NB4 (cell line): ENCODE data around the gene RPP38.

Experiments
- DNase-seq: peaks from one replicate; pipeline ENCODE4 v3.0.0; 2010; ENCODE audit warnings: low read depth
- H3K4me3 ChIP-seq: one replicate; pipeline ENCODE4 v1.5.1; 2011; ENCODE audit warnings: mild to moderate bottlenecking, low read depth, low read length, moderate library complexity
- MAX ChIP-seq: IDR thresholded peaks from 2 replicates; pipeline ENCODE4 v1.6.1; 2011; ENCODE audit warnings: low read depth, low read length
- MYC ChIP-seq: IDR thresholded peaks from 2 replicates; pipeline ENCODE4 v1.6.1; 2011; ENCODE audit warnings: low read depth, low read length
- POLR2A ChIP-seq: IDR thresholded peaks from 2 replicates; pipeline ENCODE4 v1.6.1; 2011; ENCODE audit warnings: mild to moderate bottlenecking; ENCODE audit not compliant: insufficient read length; ENCODE audit errors: extremely low read depth
- TF ChIP-seq, protein P1 (sequence below): IDR thresholded peaks from one replicate; pipeline ENCODE4 v1.5.1; 2012; ENCODE audit warnings: low read depth, low read length

The RPP38 gene

DNA sequence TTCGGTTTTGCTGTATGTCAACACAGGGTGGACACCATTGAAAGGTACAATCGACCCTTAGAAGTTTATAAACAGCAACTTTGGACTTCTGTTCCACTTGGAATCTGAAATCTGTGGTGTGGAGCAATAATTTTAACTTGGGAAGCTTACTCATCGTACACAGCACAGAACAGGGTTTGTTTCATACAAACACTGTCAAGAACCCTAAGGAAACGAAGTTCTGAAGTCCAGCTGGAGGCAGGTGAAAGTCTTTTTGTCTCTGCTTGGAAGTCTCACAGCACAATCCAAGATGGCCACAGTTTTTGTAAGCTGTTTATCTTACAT is 39.8 kb downstream of the RPP38 start:
- TF ChIP-seq MYC (no peak), MAX (no peak), POLR2A (no peak)
- TF ChIP-seq, protein P1, sequence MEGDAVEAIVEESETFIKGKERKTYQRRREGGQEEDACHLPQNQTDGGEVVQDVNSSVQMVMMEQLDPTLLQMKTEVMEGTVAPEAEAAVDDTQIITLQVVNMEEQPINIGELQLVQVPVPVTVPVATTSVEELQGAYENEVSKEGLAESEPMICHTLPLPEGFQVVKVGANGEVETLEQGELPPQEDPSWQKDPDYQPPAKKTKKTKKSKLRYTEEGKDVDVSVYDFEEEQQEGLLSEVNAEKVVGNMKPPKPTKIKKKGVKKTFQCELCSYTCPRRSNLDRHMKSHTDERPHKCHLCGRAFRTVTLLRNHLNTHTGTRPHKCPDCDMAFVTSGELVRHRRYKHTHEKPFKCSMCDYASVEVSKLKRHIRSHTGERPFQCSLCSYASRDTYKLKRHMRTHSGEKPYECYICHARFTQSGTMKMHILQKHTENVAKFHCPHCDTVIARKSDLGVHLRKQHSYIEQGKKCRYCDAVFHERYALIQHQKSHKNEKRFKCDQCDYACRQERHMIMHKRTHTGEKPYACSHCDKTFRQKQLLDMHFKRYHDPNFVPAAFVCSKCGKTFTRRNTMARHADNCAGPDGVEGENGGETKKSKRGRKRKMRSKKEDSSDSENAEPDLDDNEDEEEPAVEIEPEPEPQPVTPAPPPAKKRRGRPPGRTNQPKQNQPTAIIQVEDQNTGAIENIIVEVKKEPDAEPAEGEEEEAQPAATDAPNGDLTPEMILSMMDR: no peak
- DNase-seq: no peak
- H3K4me3 ChIP-seq: no peak overlapping the region

DNA sequence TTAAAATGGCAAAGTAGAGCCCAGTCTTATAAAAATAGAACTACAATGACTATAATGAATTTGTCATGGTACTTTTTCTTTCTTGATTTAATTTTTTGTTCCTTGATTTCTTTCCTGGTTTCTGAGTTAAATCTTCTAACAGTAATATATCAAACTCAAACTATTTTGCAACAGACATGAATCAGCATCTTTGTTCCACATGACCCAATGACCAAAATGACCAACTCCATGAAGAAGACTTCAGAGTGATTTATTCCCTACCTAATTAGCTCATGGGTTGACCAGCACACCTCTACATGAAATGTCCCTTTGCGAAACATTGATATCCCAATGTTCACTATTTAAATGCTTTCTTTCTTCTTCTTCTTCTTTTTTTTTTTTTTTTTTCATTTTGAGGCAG is 40.5 kb downstream of the RPP38 start:
- TF ChIP-seq POLR2A: no peak
- no peak for TF ChIP-seq MAX
- TF ChIP-seq, protein P1: no peak
- TF ChIP-seq MYC: no peak
- H3K4me3 ChIP-seq: no peak overlapping the region
- DNase-seq: no peak

- DNase-seq: no peak
- H3K4me3 ChIP-seq: no peak overlapping the region
- no peak for TF ChIP-seq MAX
These were observed 43.5 kb downstream of the RPP38 start for GRCh38 chr10:15140698-15141097.

DNA sequence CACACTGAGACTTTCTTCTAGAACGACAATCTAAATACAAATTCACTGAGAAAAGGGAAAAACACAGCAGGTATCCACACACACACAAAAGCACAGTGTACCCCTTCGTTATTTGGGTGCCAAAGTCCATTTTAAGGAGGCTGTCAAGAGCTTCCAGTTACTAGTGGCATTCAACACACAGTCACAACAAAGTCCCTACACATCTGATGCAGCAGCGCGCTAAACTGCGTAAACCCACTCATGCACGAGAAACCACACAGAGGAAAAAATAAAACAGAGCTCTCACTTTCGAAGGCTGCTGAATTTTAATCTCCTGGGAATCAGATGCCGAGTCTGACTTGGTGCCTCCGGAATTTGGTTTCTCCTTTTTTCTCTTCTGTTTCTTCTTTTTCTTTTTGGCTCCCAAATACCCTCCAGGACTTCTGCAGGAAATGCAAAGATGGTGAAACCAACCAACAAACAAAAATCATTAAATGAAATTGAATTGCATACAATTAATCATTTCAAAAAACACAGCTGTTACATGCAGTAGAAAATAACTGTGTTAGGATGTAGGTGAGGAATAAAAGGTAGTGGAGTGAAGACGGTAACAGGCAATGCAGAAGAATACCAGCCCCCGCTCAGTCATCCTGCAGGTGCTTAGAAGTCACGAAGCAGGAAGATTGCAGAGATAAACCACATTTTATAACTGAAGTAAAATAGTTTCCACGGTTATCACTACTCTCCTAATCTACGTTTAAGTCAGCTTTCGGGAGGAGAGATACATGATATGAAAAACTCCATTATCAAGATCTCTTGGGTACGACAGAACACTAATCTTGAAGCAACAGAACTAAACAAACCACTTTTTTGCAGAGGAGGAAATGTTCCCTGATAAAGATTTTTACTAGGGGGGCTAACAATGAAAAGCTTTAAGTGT is 44.2 kb downstream of the RPP38 start:
- DNase-seq: no peak
- no peak overlapping the region for H3K4me3 ChIP-seq
- TF ChIP-seq MAX (no peak), MYC (no peak), POLR2A (no peak)
- TF ChIP-seq, protein P1: no peak

GRCh38 chr10:15144788-15145187 is 47.6 kb downstream of the RPP38 start:
- TF ChIP-seq MYC (no peak), MAX (no peak), POLR2A (no peak)
- TF ChIP-seq, protein P1: no peak
- H3K4me3 ChIP-seq: no peak overlapping the region
- DNase-seq: no peak

DNA sequence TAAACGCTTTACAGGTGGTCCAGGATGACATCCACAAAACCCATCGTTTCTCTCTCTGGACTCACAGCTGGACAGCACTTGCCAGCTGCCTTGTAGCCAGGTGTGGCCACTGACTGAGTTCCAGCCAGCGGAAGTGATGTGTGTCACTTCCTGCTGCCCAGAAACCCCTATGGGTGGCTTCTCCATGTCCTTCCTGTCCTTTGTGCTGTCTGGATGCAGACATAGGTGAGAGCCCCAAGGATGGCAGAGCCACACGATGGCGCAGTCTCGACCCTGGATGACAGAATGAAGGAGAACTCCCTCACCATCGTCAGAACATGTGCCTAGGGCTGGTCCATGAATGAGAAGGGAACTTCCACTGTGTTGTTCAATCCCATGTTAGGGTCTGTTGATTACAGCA is 49.2 kb downstream of the RPP38 start:
- DNase-seq: no peak
- no peak overlapping the region for H3K4me3 ChIP-seq
- TF ChIP-seq MYC (no peak), POLR2A (no peak), MAX (no peak)
- TF ChIP-seq, protein P1: no peak
